GM12878 (cell line): Measurements from ENCODE around the gene RAD23B. TPM values are rescaled to one million over a fixed set of nuclear protein-coding genes. Genes with fewer than 3 reads are reported as not detected.

ENCODE experiments used
- ATAC-seq: fragments of 200-7000 bp; cut with Tn5 transposase; 3 replicates; pipeline ENCODE4 v1.9.1; 2020; ENCODE audit warnings: mild to moderate bottlenecking, moderate library complexity
- BruUV-seq: library from RNA; stranded (reverse); fragments of 400-500 nt; replicated peaks from 2 replicates; lab custom pipeline; 2021; lab: Mats Ljungman, UMichigan
- CTCF ChIA-PET: fragments of 300-600 bp; sonication (Branson Sonifier 250); formaldehyde crosslinking; extraction: SDS; loops from one replicate; lab custom pipeline; 2021; ENCODE audit warnings: inconsistent platforms; lab: Yijun Ruan, JAX
- POLR2A ChIA-PET: fragments of 350-600 bp; formaldehyde crosslinking; extraction: SDS; loops from one replicate; lab custom pipeline; 2021; ENCODE audit warnings: inconsistent platforms; lab: Charles Lee
- RAD21 ChIA-PET: fragments of 300-600 bp; sonication (Branson Sonifier 250); formaldehyde crosslinking; loops from one replicate; lab custom pipeline; 2023; ENCODE audit warnings: antibody characterized with exemption; ENCODE audit not compliant: unreplicated experiment; lab: Charles Lee
- SMC1A ChIA-PET: fragments of 300-600 bp; sonication (Branson Sonifier 250); formaldehyde crosslinking; loops from one replicate; lab custom pipeline; 2023; ENCODE audit not compliant: unreplicated experiment, uncharacterized antibody; lab: Charles Lee
- DNase-seq: peaks from one replicate; pipeline ENCODE4 v3.0.0-alpha.2; 2011; ENCODE audit warnings: low read depth, low spot score
- FAIRE-seq: peaks from 3 replicates; lab custom pipeline; 2011; peaks lifted over from hg19 to GRCh38; lab: Jason Lieb, UNC
- H2AFZ ChIP-seq: 2 replicates; pipeline ENCODE4 v1.6.0; 2011; ENCODE audit warnings: low read depth, low read length, control low read depth; ENCODE audit not compliant: control insufficient read depth
- H3K27ac ChIP-seq: 2 replicates; pipeline ENCODE4 v1.5.1; 2011; ENCODE audit warnings: control low read depth; ENCODE audit not compliant: control insufficient read depth, insufficient read depth
- H3K27me3 ChIP-seq, 2 experiments: replicated peaks in 1 of 2; 2 replicates each; pipeline versions ENCODE4 v1.6.0 to v1.6.1; 2011; ENCODE audit warnings: low read length in 1 of 2; ENCODE audit not compliant: control insufficient read depth in 2 of 2, insufficient read depth in 2 of 2
- H3K36me3 ChIP-seq, 2 experiments: 2 replicates each; pipeline ENCODE4 v1.5.1; 2011; ENCODE audit warnings: low read length in 1 of 2; ENCODE audit not compliant: control insufficient read depth in 2 of 2, insufficient read depth in 2 of 2
- H3K4me1 ChIP-seq: 2 replicates; pipeline ENCODE4 v1.6.1; 2011; ENCODE audit warnings: mild to moderate bottlenecking, low read length, moderate library complexity, mixed read lengths; ENCODE audit not compliant: control insufficient read depth, insufficient read depth
- H3K4me2 ChIP-seq: 2 replicates; pipeline ENCODE4 v1.6.0; 2011; ENCODE audit warnings: control low read depth; ENCODE audit not compliant: control insufficient read depth, insufficient read depth
- H3K4me3 ChIP-seq: fragments of 200-600 bp; sonication (generic); 2 replicates; pipeline ENCODE4 v1.5.1; 2016
- H3K79me2 ChIP-seq: 2 replicates; pipeline ENCODE4 v1.6.0; 2011; ENCODE audit warnings: low read length; ENCODE audit not compliant: control insufficient read depth, insufficient read depth
- H3K9ac ChIP-seq: 2 replicates; pipeline ENCODE4 v1.8.0; 2011; ENCODE audit warnings: low read length, control low read depth, mixed read lengths; ENCODE audit not compliant: control insufficient read depth, insufficient read depth
- H3K9me3 ChIP-seq: replicated peaks from 3 replicates; pipeline ENCODE4 v1.5.1; 2011; ENCODE audit warnings: mild to moderate bottlenecking, low read length; ENCODE audit not compliant: control insufficient read depth, insufficient read depth
- H4K20me1 ChIP-seq: 2 replicates; pipeline ENCODE4 v1.6.0; 2011; ENCODE audit not compliant: control insufficient read depth, insufficient read depth
- ASH2L ChIP-seq: fragments of 300-600, 200-600 bp; sonication (generic); IDR thresholded peaks from 2 replicates; pipeline ENCODE4 v1.6.1; 2017; ENCODE audit warnings: low read depth, mild to moderate bottlenecking, borderline replicate concordance
- CREM ChIP-seq: IDR thresholded peaks from 2 replicates; pipeline ENCODE4 v1.6.1; 2014; ENCODE audit warnings: antibody characterized with exemption, low read depth
- IKZF1 ChIP-seq: fragments of 450-650 bp; conservative IDR thresholded peaks from 2 replicates; pipeline ENCODE4 v1.6.1; 2017; ENCODE audit warnings: antibody characterized with exemption, mild to moderate bottlenecking
- JUND ChIP-seq: IDR thresholded peaks from 2 replicates; pipeline ENCODE4 v1.6.1; 2012; ENCODE audit warnings: low read depth, mild to moderate bottlenecking, low read length, improper control_type of control experiment, moderate library complexity
- MTA2 ChIP-seq: fragments of 450-650 bp; IDR thresholded peaks from 2 replicates; pipeline ENCODE4 v1.6.1; 2016; ENCODE audit warnings: low read depth, mild to moderate bottlenecking, moderate library complexity
- NFIC ChIP-seq: IDR thresholded peaks from 2 replicates; pipeline ENCODE4 v1.6.1; 2012; ENCODE audit warnings: low read depth, mild to moderate bottlenecking, inconsistent platforms, low read length, moderate library complexity
- POLR2AphosphoS5 ChIP-seq: IDR thresholded peaks from 2 replicates; pipeline ENCODE4 v1.6.1; 2011; ENCODE audit warnings: mild to moderate bottlenecking, low read length, inconsistent platforms
- ZNF384 ChIP-seq: IDR thresholded peaks from 2 replicates; pipeline ENCODE4 v1.6.1; 2012; ENCODE audit warnings: low read depth, mild to moderate bottlenecking, low read length, improper control_type of control experiment, borderline replicate concordance
- WGBS: methylation state at CpG from one replicate; pipeline ENCODE4 v1.1.6; 2016; ENCODE audit warnings: low lambda C conversion rate; ENCODE audit not compliant: insufficient replicate concordance, insufficient coverage; ENCODE audit errors: missing lambda C conversion rate; 5-methylcytosine and 5-hydroxymethylcytosine counted together
- in situ Hi-C: fragments of 300-500 bp; cut with MboI; formaldehyde crosslinking; loops from 9 replicates; pipeline ENCODE4 v1.14.3; 2018; ENCODE audit warnings: mixed read lengths
- intact Hi-C: fragments of 100-400 bp; cut with micrococcal nuclease; formaldehyde crosslinking; loops from one replicate; pipeline ENCODE4 v1.14.2; 2022; ENCODE audit not compliant: unreplicated experiment
- polyA plus RNA-seq, 11 experiments: library from polyadenylated mRNA; depleted of rRNA in 4 of 11; unstranded in 6 of 11; stranded (reverse) in 5 of 11; fragments of >200 nt; fragmentation: Nextera tagmentation in 4 of 11; fragmentation: Illumina TruSeq in 1 of 11; extraction: Ambion mirVana in 4 of 11; extraction: Trizol in 1 of 11; gene quantifications; 1 replicate in 1 of 11; 2 replicates in 10 of 11; pipeline versions ENCODE4 v1.2.1 to v1.2.3, GENCODE V29; 2011 to 2016; ENCODE audit warnings: inconsistent platforms in 2 of 11, missing spikeins in 2 of 11, low read depth in 1 of 11
- total RNA-seq, 4 experiments: library from RNA; depleted of rRNA in 3 of 4; stranded (reverse); fragments of >200 nt in 3 of 4; fragmentation: Illumina TruSeq in 1 of 4; extraction: Trizol in 1 of 4; gene quantifications; 2 replicates each; pipeline versions ENCODE4 v1.2.1 to v1.2.3, GENCODE V29; 2013 to 2021
- TF ChIP-seq, protein P1 (sequence below): fragments of 450-650 bp; conservative IDR thresholded peaks from 2 replicates; pipeline ENCODE4 v1.6.1; 2017; ENCODE audit warnings: mild to moderate bottlenecking, moderate library complexity
- TF ChIP-seq, protein P2 (sequence below): IDR thresholded peaks from 2 replicates; pipeline ENCODE4 v1.6.1; 2012; ENCODE audit warnings: mild to moderate bottlenecking, low read depth, low read length

Gene RAD23B
- total and polyA plus RNA-seq, 10 of the 15 experiments (the other 5 are each of a cell fraction or from before 2014, with no cell fraction given), result 10.3 to 256 (median 54.6) TPM

DNA sequence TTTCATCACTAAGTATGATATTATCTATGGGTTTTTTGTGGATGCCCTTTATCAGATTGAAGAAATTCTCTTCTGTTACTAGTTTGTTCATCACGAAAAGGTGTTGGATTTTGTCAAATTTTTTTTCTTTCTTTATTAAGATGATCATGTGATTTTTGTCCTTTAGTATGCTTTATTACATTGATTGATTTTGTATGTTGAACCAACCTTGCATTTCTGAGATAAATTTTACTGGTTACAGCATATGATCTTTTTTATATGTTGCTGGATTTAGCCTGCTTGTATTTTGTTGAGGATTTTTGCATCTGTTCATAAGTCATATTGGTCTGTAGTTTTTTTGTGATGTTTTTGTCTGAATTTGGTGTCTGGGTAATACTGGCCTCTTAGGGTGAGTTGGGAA lies 42.8 kb downstream of the RAD23B start:
- peaks cover 5 to 54% of the 10 kb centered on the region in 2 experiments for H3K36me3 ChIP-seq
- FAIRE-seq (no peak), DNase-seq (no peak), ATAC-seq (no peak)
- POLR2A ChIA-PET, result no interaction called here
- H3K4me3 ChIP-seq, result no peak overlapping the region
- intact Hi-C loops (no loop called here), in situ Hi-C loops (no loop called here)
- no TSS peak for BruUV-seq
- H3K27ac ChIP-seq, result no peak overlapping the region
- RAD21 ChIA-PET, result no interaction called here
- H3K9me3 ChIP-seq, result peaks cover 5% of the 10 kb centered on the region; the same call in 2 of the 3 replicates
- H4K20me1 ChIP-seq, result no peaks in the 10 kb centered on the region
- SMC1A ChIA-PET, result no interaction called here
- H3K27me3 ChIP-seq, result no peaks in the 10 kb centered on the region
- 94% methylated on average over 1 of the region's 1 CpG for WGBS
- no peak overlapping the region for H3K9ac ChIP-seq
- TF ChIP-seq IKZF1 (no peak), POLR2AphosphoS5 (no peak), CREM (no peak), JUND (no peak), ASH2L (no peak), ZNF384 (no peak), MTA2 (no peak), NFIC (no peak)
- TF ChIP-seq, protein P1, sequence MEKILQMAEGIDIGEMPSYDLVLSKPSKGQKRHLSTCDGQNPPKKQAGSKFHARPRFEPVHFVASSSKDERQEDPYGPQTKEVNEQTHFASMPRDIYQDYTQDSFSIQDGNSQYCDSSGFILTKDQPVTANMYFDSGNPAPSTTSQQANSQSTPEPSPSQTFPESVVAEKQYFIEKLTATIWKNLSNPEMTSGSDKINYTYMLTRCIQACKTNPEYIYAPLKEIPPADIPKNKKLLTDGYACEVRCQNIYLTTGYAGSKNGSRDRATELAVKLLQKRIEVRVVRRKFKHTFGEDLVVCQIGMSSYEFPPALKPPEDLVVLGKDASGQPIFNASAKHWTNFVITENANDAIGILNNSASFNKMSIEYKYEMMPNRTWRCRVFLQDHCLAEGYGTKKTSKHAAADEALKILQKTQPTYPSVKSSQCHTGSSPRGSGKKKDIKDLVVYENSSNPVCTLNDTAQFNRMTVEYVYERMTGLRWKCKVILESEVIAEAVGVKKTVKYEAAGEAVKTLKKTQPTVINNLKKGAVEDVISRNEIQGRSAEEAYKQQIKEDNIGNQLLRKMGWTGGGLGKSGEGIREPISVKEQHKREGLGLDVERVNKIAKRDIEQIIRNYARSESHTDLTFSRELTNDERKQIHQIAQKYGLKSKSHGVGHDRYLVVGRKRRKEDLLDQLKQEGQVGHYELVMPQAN, result no peak
- TF ChIP-seq, protein P2, sequence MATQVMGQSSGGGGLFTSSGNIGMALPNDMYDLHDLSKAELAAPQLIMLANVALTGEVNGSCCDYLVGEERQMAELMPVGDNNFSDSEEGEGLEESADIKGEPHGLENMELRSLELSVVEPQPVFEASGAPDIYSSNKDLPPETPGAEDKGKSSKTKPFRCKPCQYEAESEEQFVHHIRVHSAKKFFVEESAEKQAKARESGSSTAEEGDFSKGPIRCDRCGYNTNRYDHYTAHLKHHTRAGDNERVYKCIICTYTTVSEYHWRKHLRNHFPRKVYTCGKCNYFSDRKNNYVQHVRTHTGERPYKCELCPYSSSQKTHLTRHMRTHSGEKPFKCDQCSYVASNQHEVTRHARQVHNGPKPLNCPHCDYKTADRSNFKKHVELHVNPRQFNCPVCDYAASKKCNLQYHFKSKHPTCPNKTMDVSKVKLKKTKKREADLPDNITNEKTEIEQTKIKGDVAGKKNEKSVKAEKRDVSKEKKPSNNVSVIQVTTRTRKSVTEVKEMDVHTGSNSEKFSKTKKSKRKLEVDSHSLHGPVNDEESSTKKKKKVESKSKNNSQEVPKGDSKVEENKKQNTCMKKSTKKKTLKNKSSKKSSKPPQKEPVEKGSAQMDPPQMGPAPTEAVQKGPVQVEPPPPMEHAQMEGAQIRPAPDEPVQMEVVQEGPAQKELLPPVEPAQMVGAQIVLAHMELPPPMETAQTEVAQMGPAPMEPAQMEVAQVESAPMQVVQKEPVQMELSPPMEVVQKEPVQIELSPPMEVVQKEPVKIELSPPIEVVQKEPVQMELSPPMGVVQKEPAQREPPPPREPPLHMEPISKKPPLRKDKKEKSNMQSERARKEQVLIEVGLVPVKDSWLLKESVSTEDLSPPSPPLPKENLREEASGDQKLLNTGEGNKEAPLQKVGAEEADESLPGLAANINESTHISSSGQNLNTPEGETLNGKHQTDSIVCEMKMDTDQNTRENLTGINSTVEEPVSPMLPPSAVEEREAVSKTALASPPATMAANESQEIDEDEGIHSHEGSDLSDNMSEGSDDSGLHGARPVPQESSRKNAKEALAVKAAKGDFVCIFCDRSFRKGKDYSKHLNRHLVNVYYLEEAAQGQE, result no peak
- no peaks in the 10 kb centered on the region for H3K4me1 ChIP-seq
- H3K79me2 ChIP-seq, result peaks cover 6% of the 10 kb centered on the region
- H3K4me2 ChIP-seq, result no peak overlapping the region
- CTCF ChIA-PET, result no interaction called here
- no peak overlapping the region for H2AFZ ChIP-seq
